GM12878 (cell line): ENCODE results near the gene SPSB2. TPM values are rescaled to one million over a fixed set of nuclear protein-coding genes. Genes with fewer than 3 reads are reported as not detected.

Experiments
- BHLHE40 ChIP-seq, 2 experiments: fragments of 450-650 bp in 1 of 2; IDR thresholded peaks; 2 replicates each; pipeline ENCODE4 v1.6.1; 2011 to 2017; ENCODE audit warnings: low read depth in 2 of 2, borderline replicate concordance in 1 of 2, improper control_type of control experiment in 1 of 2, low read length in 1 of 2, mild to moderate bottlenecking in 1 of 2
- EP300 ChIP-seq, 2 experiments: fragments of 150-350 bp in 1 of 2; IDR thresholded peaks; 2 replicates each; pipeline ENCODE4 v1.6.1; 2011 to 2012; ENCODE audit warnings: low read depth in 2 of 2, low read length in 2 of 2, borderline replicate concordance in 1 of 2, improper control_type of control experiment in 1 of 2, inconsistent platforms in 1 of 2; ENCODE audit not compliant: control insufficient read depth in 1 of 2
- HDGF ChIP-seq: fragments of 450-650 bp; IDR thresholded peaks from 2 replicates; pipeline ENCODE4 v1.6.1; 2016; ENCODE audit warnings: antibody characterized with exemption
- IKZF2 ChIP-seq, 2 experiments: fragments of 450-650 bp; IDR thresholded peaks; 2 replicates each; pipeline ENCODE4 v1.6.1; 2017; ENCODE audit warnings: mild to moderate bottlenecking in 2 of 2, moderate library complexity in 2 of 2
- MYB ChIP-seq: fragments of 150-350 bp; IDR thresholded peaks from 2 replicates; pipeline ENCODE4 v1.6.1; 2014; ENCODE audit warnings: mild to moderate bottlenecking, low read depth, low read length, borderline replicate concordance
- NFIC ChIP-seq: IDR thresholded peaks from 2 replicates; pipeline ENCODE4 v1.6.1; 2012; ENCODE audit warnings: low read depth, mild to moderate bottlenecking, inconsistent platforms, low read length, moderate library complexity
- NFYA ChIP-seq: IDR thresholded peaks from 2 replicates; pipeline ENCODE4 v1.6.1; 2011; ENCODE audit warnings: low read depth, mild to moderate bottlenecking, low read length, improper control_type of control experiment, borderline replicate concordance
- NR2C2 ChIP-seq: IDR thresholded peaks from 2 replicates; pipeline ENCODE4 v1.6.1; 2011; ENCODE audit warnings: borderline replicate concordance, low read depth; ENCODE audit not compliant: control insufficient read depth, insufficient read length
- NRF1 ChIP-seq: conservative IDR thresholded peaks from 2 replicates; pipeline ENCODE4 v1.6.1; 2011; ENCODE audit warnings: mild to moderate bottlenecking, low read depth, low read length, improper control_type of control experiment
- SMAD1 ChIP-seq: fragments of 450-650 bp; IDR thresholded peaks from 2 replicates; pipeline ENCODE4 v1.6.1; 2018; ENCODE audit warnings: mild to moderate bottlenecking, low read depth; ENCODE audit not compliant: partially characterized antibody
- SP1 ChIP-seq: IDR thresholded peaks from one replicate; pipeline ENCODE4 v1.6.1; 2011; ENCODE audit warnings: low read depth, low read length
- TARDBP ChIP-seq: IDR thresholded peaks from 2 replicates; pipeline ENCODE4 v1.6.1; 2016; ENCODE audit warnings: borderline replicate concordance
- TBL1XR1 ChIP-seq: IDR thresholded peaks from 2 replicates; pipeline ENCODE4 v1.6.1; 2012; ENCODE audit warnings: low read depth, low read length, improper control_type of control experiment
- WRNIP1 ChIP-seq: IDR thresholded peaks from 2 replicates; pipeline ENCODE4 v1.6.1; 2011; ENCODE audit warnings: low read depth, low read length, improper control_type of control experiment, borderline replicate concordance
- YY1 ChIP-seq: IDR thresholded peaks from 2 replicates; pipeline ENCODE4 v1.6.1; 2011; ENCODE audit warnings: low read depth, mild to moderate bottlenecking, low read length
- ZBED1 ChIP-seq: IDR thresholded peaks from 2 replicates; pipeline ENCODE4 v1.6.1; 2016; ENCODE audit warnings: borderline replicate concordance
- ZNF217 ChIP-seq: fragments of 450-650 bp; IDR thresholded peaks from 2 replicates; pipeline ENCODE4 v1.6.1; 2017; ENCODE audit warnings: antibody characterized with exemption, mild to moderate bottlenecking
- ZNF622 ChIP-seq: fragments of 450-650 bp; IDR thresholded peaks from 2 replicates; pipeline ENCODE4 v1.6.1; 2017; ENCODE audit warnings: mild to moderate bottlenecking, inconsistent platforms
- polyA plus RNA-seq, 11 experiments: library from polyadenylated mRNA; depleted of rRNA in 4 of 11; unstranded in 6 of 11; stranded (reverse) in 5 of 11; fragments of >200 nt; fragmentation: Nextera tagmentation in 4 of 11; fragmentation: Illumina TruSeq in 1 of 11; extraction: Ambion mirVana in 4 of 11; extraction: Trizol in 1 of 11; gene quantifications; 1 replicate in 1 of 11; 2 replicates in 10 of 11; pipeline versions ENCODE4 v1.2.1 to v1.2.3, GENCODE V29; 2011 to 2016; ENCODE audit warnings: inconsistent platforms in 2 of 11, missing spikeins in 2 of 11, low read depth in 1 of 11
- total RNA-seq, 4 experiments: library from RNA; depleted of rRNA in 3 of 4; stranded (reverse); fragments of >200 nt in 3 of 4; fragmentation: Illumina TruSeq in 1 of 4; extraction: Trizol in 1 of 4; gene quantifications; 2 replicates each; pipeline versions ENCODE4 v1.2.1 to v1.2.3, GENCODE V29; 2013 to 2021
- TF ChIP-seq, protein P1 (sequence below): fragments of 150-350 bp; IDR thresholded peaks from 2 replicates; pipeline ENCODE4 v1.6.1; 2016; ENCODE audit warnings: low read depth, low read length
- TF ChIP-seq, protein P2 (sequence below): IDR thresholded peaks from 2 replicates; pipeline ENCODE4 v1.6.1; 2012; ENCODE audit warnings: low read length, inconsistent platforms

SPSB2 gene
- total and polyA plus RNA-seq, 10 of the 15 experiments (the other 5 are each of a cell fraction or from before 2014, with no cell fraction given) = 0.08 to 5.6 (median 2.7) TPM

GRCh38 chr12:6872073-6873048 lies 742 bp downstream of the SPSB2 start (continued):
- TF ChIP-seq, protein P1, sequence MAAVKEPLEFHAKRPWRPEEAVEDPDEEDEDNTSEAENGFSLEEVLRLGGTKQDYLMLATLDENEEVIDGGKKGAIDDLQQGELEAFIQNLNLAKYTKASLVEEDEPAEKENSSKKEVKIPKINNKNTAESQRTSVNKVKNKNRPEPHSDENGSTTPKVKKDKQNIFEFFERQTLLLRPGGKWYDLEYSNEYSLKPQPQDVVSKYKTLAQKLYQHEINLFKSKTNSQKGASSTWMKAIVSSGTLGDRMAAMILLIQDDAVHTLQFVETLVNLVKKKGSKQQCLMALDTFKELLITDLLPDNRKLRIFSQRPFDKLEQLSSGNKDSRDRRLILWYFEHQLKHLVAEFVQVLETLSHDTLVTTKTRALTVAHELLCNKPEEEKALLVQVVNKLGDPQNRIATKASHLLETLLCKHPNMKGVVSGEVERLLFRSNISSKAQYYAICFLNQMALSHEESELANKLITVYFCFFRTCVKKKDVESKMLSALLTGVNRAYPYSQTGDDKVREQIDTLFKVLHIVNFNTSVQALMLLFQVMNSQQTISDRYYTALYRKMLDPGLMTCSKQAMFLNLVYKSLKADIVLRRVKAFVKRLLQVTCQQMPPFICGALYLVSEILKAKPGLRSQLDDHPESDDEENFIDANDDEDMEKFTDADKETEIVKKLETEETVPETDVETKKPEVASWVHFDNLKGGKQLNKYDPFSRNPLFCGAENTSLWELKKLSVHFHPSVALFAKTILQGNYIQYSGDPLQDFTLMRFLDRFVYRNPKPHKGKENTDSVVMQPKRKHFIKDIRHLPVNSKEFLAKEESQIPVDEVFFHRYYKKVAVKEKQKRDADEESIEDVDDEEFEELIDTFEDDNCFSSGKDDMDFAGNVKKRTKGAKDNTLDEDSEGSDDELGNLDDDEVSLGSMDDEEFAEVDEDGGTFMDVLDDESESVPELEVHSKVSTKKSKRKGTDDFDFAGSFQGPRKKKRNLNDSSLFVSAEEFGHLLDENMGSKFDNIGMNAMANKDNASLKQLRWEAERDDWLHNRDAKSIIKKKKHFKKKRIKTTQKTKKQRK = no peak
- peak; percentile 54 to 78; a peak in 3 of 4 replicates for TF ChIP-seq BHLHE40 (IDR thresholded peaks at IDR 0.05; ENCODE audit: borderline replicate concordance in 1 of 2, low read depth in 2 of 2, low read length in 1 of 2)
- no peak for TF ChIP-seq EP300 (IDR thresholded peaks at IDR 0.05; ENCODE audit: borderline replicate concordance in 1 of 2, control insufficient read depth in 1 of 2, low read depth in 2 of 2, low read length in 2 of 2)
- no peak for TF ChIP-seq NR2C2
- no peak for TF ChIP-seq ZBED1
- TF ChIP-seq ZNF217 = no peak
- no peak for TF ChIP-seq TBL1XR1
- peak; percentile 63 for TF ChIP-seq SP1
- no peak for TF ChIP-seq MYB
- no peak for TF ChIP-seq NFYA
- no peak for TF ChIP-seq WRNIP1
- TF ChIP-seq HDGF = 0 out of 2 replicates have a peak, but pooled peaks have one; percentile 35
- no peak for TF ChIP-seq IKZF2 (IDR thresholded peaks at IDR 0.05)
- TF ChIP-seq, protein P2, sequence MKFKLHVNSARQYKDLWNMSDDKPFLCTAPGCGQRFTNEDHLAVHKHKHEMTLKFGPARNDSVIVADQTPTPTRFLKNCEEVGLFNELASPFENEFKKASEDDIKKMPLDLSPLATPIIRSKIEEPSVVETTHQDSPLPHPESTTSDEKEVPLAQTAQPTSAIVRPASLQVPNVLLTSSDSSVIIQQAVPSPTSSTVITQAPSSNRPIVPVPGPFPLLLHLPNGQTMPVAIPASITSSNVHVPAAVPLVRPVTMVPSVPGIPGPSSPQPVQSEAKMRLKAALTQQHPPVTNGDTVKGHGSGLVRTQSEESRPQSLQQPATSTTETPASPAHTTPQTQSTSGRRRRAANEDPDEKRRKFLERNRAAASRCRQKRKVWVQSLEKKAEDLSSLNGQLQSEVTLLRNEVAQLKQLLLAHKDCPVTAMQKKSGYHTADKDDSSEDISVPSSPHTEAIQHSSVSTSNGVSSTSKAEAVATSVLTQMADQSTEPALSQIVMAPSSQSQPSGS = no peak
- TF ChIP-seq NRF1 = no peak
- no peak for TF ChIP-seq NFIC
- peak; percentile 72; the same call in 1 of the 2 replicates for TF ChIP-seq YY1
- TF ChIP-seq ZNF622 = no peak
- TF ChIP-seq SMAD1 = no peak
- TF ChIP-seq TARDBP = 0 out of 2 replicates have a peak, but pooled peaks have one; percentile 35
